H7 (cell line): ENCODE measurements around the gene NUP133. TPM values are rescaled to one million over a fixed set of nuclear protein-coding genes. Genes with fewer than 3 reads are reported as not detected.

Experiments used
- DNase-seq: peaks from one replicate; pipeline ENCODE4 v3.0.0; 2012
- H3K27me3 ChIP-seq: 2 replicates; pipeline ENCODE4 v1.6.0; 2011; ENCODE audit warnings: mild to moderate bottlenecking, low read length; ENCODE audit not compliant: control insufficient read depth, insufficient read depth
- H3K36me3 ChIP-seq: replicated peaks from 2 replicates; pipeline ENCODE4 v1.5.1; 2011; ENCODE audit warnings: low read length; ENCODE audit not compliant: control insufficient read depth, insufficient read depth
- H3K4me3 ChIP-seq: 2 replicates; pipeline ENCODE4 v1.5.1; 2011; ENCODE audit warnings: low read depth, mild to moderate bottlenecking, control low read depth, low read length, moderate library complexity; ENCODE audit not compliant: insufficient read depth
- total RNA-seq: library from RNA; depleted of rRNA; stranded (reverse); fragments of >200 nt; shearing (Covaris generic); gene quantifications from 2 replicates; pipeline ENCODE4 v1.2.3, GENCODE V29; 2014; rRNA removed

Gene NUP133
- 72.5 and 78.1 TPM in 2 replicates for total RNA-seq

DNA sequence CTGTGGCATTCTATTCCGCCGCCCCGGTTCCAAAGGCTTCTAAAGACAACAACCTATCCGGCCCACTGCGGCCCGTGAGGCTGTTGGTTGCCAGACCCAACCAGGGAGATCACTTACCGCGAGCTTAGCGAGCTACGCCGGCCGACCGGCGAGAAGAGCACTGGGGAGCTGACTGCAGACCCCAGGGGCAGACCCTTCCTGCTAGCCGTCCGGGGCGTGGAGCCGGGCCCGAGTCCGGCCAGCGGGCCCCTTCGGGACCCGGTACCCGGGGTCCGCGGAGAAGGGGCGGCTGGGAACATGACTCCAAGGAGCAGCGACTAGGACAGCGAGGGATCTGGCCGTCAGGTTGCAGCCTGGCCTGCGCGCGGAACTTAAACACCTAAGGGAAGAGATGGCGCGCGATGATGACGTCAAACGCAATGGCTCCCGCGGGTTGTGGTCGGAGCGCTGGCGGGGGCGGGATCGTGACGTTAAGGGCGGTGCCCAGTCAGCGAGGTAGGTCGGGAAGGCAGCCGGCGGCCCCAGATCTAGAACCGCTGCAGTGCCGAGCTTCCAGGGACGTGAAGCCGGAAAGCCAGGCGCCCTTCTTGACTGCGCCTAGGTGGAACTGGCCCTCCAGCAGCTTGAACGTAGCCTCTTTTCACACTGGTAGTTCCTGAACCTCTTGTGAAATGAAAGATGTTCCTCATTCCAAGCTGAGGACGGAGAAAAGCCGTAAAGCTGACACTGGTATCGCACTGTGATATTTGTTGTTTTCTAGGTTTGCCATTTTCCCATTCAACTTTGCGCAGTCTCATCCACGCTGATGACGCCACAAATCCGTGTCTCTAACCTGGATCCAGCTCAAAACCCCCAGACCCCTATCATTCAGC is at the start of gene NUP133:
Gene NUP133, minus strand, starts transcription at position 391 of the 872 bp plus-strand sequence. Its CDS starts 92 bp downstream, at position 299.
- DNase-seq = peak; percentile 93
- no peaks in the 10 kb centered on the region for H3K36me3 ChIP-seq
- peak within 1 kb of the TSS; percentile 94 for H3K4me3 ChIP-seq
- no peaks in the 10 kb centered on the region for H3K27me3 ChIP-seq

DNA sequence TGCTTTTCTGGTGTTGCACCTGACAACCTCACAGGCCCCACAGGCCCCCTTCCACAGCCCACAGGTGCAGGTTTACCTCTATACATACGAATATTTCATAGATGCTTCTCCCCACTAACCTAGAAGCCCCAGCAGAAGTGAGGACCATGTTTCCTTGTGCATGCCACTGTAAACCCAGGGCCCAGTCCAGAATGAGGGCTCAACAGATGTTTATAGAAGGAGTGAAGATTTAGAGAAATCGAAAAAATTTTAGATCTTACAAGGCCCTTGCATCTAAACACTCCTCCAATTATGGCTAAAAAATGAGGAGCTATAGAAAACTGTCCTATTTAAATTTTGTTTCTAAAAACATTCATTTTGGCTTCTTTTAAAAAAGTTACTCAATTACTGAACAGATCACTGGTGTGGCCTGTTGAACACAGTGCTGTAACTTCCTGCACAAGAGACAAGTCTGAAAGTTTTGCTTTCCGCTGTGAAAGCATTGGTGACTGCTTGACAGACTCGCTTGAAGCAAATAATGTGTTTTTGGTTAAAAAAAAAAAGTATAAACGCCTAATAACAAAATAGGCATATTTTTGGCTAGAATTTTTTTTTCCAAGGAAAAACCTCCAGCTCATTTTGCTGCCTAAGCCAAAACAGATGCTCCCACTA is 49.2 kb upstream of the NUP133 start:
- DNase-seq = no peak
- H3K27me3 ChIP-seq = no peaks in the 10 kb centered on the region
- H3K4me3 ChIP-seq = peak overlapping the region; percentile 75
- no peaks in the 10 kb centered on the region for H3K36me3 ChIP-seq

DNA sequence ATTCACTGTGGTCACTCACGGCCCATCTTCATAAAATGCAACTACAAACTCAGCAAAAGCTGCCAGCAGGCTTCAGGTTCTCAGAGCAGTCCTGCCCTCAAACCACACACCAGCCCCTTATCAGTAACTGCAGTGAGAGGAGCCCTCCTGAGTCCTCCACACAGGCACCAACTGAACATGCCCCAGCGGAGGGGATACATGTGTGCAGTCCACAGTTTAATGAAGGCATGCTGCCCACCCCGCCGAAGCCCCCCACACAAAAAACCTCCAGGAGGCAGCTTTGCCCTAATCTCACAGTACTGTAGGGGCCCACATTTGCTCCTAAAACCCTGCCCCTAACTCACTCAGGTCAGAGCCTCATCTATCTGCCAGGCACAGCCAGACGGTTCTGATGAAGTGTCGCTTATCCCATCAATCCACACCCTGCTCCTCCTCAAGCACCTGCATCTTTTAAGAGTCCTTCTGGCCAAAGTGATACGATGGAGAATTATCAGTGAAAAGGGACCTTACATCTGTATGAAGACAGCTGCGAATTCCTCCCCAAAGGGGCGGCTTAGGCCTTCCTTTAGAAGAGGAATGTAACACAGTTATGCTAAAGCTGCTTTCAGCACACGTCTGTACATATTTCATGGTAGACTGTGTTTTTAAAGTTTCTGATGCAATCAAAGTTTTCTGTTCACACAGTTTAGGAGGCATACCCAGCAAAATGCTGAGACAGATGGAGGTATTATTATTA is 46.9 kb upstream of the NUP133 start:
- no peak for DNase-seq
- H3K36me3 ChIP-seq = no peaks in the 10 kb centered on the region
- H3K4me3 ChIP-seq = no peak overlapping the region
- H3K27me3 ChIP-seq = no peaks in the 10 kb centered on the region

DNA sequence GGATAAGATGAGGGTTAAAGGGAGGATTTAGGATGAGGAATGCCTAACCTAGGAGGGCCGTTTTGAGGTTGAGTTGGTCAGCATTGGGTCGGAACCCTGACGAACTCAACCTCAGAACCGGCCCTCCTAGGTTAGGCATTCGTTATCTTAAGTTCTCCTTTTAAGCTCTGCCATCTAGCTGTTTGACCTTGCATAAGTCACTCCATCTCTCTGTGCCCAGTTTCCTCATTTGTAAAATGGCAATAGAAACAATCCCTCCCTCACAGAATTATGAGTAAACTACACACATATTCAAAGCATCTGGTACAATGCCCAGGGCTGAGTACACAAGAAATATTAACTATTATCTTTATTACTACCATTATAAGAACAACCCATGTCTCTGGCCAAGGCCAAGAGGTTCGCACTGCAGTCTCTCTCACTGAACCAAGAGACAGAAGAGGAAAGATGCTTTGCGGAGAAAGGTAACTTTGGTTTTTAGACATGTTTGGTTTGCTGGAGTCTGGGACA is 45.5 kb upstream of the NUP133 start:
- no peak overlapping the region for H3K4me3 ChIP-seq
- DNase-seq = no peak
- no peaks in the 10 kb centered on the region for H3K27me3 ChIP-seq
- H3K36me3 ChIP-seq = no peaks in the 10 kb centered on the region; the same call in 1 of the 2 replicates

GRCh38 chr1:229552732-229553131 is 44.6 kb upstream of the NUP133 start:
- no peak for DNase-seq
- H3K36me3 ChIP-seq = no peaks in the 10 kb centered on the region; the same call in 1 of the 2 replicates
- no peak overlapping the region for H3K4me3 ChIP-seq
- no peaks in the 10 kb centered on the region for H3K27me3 ChIP-seq

GRCh38 chr1:229550812-229551567 is 42.8 kb upstream of the NUP133 start:
- peaks cover 2% of the 10 kb centered on the region; the same call in 1 of the 2 replicates for H3K36me3 ChIP-seq
- H3K27me3 ChIP-seq = no peaks in the 10 kb centered on the region
- no peak for DNase-seq
- no peak overlapping the region for H3K4me3 ChIP-seq

DNA sequence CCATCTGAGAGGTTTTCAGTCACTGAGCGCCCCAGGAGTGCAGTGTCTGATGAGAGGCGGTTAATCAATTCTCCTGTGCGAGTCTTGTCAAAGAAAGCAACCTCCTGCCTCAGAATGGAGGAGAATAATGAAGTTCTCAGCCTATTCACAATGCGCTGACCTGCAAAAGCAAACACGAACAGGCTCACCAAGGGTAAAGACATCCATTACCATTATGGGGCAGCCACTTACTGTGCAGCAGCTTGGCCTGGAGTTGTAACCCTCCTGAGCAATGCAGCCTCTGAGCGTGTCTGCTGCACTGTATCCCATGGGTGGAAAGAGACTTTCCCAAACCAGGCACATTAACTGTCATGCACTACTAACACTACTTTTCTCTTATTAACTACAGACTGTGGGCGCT is 39.4 kb upstream of the NUP133 start:
- Histone ChIP-seq H3K36me3 (peaks cover 3% of the 10 kb centered on the region), H3K27me3 (no peaks in the 10 kb centered on the region), H3K4me3 (no peak overlapping the region)
- no peak for DNase-seq

DNA sequence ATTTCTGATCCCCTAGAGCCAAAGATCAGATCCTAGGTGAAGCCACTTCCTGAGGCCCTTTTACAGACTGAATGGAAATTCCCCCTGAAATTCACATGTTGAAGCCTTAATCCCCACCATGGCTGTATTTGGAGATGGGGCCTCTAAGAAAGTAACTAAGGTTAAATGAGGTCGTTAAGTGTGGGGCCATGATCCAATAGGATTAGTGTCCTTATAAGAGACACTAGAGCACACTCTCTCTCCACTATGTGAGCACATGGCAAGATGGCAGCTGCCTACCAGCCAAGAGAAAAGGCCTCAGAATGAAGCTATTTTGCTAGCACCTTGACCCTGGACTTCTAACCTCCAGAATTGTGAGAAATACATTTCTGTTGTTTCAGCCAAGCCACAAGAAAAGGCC is 36.4 kb upstream of the NUP133 start:
- DNase-seq = no peak

GRCh38 chr1:229539863-229540506 is 31.8 kb upstream of the NUP133 start:
- Histone ChIP-seq H3K36me3 (peaks cover 4% of the 10 kb centered on the region), H3K27me3 (no peaks in the 10 kb centered on the region), H3K4me3 (no peak overlapping the region)
- DNase-seq = no peak

More for the DNA sequence above, 36.4 kb upstream of the NUP133 start:
- Histone ChIP-seq H3K4me3 (no peak overlapping the region), H3K36me3 (peaks cover 4% of the 10 kb centered on the region), H3K27me3 (no peaks in the 10 kb centered on the region)

DNA sequence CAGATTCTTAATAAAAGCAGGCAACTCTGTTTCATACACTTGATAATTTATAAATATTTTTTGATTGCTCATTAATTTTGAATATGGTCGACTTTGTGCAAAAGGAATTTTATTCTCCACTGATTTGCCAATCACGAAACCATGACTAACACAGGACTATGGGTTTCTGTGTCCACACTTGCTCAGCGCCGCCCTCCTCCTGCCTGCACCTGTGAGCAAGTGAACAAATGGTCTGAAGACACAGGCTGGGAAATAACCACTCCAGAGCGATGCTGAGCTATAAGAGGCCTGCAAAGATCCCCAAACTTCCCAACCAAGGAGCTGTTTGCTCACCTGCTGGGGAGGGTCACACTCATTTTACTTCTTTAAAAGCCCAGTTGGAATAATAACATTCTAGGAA is 30.8 kb upstream of the NUP133 start:
- Histone ChIP-seq H3K4me3 (no peak overlapping the region), H3K27me3 (no peaks in the 10 kb centered on the region), H3K36me3 (peaks cover 4% of the 10 kb centered on the region)
- DNase-seq = no peak

GRCh38 chr1:229537894-229538293 is 29.8 kb upstream of the NUP133 start:
- no peak overlapping the region for H3K4me3 ChIP-seq
- no peak for DNase-seq
- peaks cover 4% of the 10 kb centered on the region for H3K36me3 ChIP-seq
- H3K27me3 ChIP-seq = no peaks in the 10 kb centered on the region

DNA sequence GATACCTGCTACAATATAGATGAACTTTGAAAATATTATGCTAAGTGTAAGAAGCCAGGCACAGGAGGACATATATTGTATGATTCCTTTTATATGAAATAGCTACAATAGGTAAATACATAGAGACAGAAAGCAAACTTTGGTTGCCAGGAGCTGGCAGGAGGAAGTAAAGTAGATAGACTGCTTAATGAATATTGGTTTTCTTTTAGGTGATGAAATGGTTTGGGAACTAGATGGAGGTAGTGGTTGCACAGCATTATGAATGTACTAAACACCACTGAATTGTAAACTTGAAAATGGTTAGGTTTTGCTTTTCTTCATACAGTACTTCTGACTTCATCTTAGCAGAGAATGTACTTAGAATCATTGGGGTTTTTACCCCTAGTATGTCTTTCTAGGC is 28.8 kb upstream of the NUP133 start:
- peaks cover 4% of the 10 kb centered on the region for H3K36me3 ChIP-seq
- H3K4me3 ChIP-seq = no peak overlapping the region
- DNase-seq = no peak
- no peaks in the 10 kb centered on the region for H3K27me3 ChIP-seq

DNA sequence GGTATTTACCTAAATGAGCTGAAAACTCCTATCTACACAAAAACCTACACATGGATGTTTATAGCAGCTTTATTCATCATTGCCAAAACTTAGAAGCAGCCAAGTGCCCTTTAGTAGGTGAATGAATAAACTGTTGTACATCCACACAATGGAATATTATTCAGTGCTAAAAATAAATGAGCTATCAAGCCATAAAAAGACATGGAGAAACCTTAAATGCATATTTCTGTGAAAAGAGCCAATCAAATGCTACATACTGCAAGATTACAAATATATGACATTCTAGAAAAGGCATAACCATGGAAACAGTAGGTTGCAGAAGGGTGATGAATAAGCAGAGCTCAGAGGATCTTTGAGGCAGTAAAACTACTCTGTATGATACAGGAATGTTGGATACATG is 27.1 kb upstream of the NUP133 start:
- H3K27me3 ChIP-seq = no peaks in the 10 kb centered on the region
- H3K36me3 ChIP-seq = peaks cover 4% of the 10 kb centered on the region
- H3K4me3 ChIP-seq = no peak overlapping the region
- DNase-seq = no peak
